Glutamatergic neuron (in vitro differentiated cells): ENCODE measurements around the gene ANTXR2. TPM values are rescaled to one million over a fixed set of nuclear protein-coding genes. Genes with fewer than 3 reads are reported as not detected.
A peak's percentile ranks its signal among the peaks of the same experiment; 100 is the strongest.

ENCODE experiments used
- DNase-seq: peaks from one replicate; pipeline ENCODE4 v3.0.0; 2022
- H3K27ac Mint-ChIP-seq: one replicate; pipeline ENCODE4 v1.8.0; 2020; ENCODE audit warnings: mild to moderate bottlenecking, mixed read lengths, inconsistent platforms; ENCODE audit not compliant: unreplicated experiment
- H3K27me3 Mint-ChIP-seq: one replicate; pipeline ENCODE4 v1.8.0; 2020; ENCODE audit warnings: mild to moderate bottlenecking, moderate library complexity, mixed read lengths, inconsistent platforms; ENCODE audit not compliant: unreplicated experiment
- H3K36me3 Mint-ChIP-seq: one replicate; pipeline ENCODE4 v1.8.0; 2020; ENCODE audit warnings: mild to moderate bottlenecking, mixed read lengths, inconsistent platforms; ENCODE audit not compliant: unreplicated experiment
- H3K4me1 Mint-ChIP-seq: one replicate; pipeline ENCODE4 v1.8.0; 2020; ENCODE audit warnings: mild to moderate bottlenecking, low read depth, mixed read lengths, inconsistent platforms; ENCODE audit not compliant: unreplicated experiment
- H3K4me3 Mint-ChIP-seq: one replicate; pipeline ENCODE4 v1.8.0; 2020; ENCODE audit warnings: mild to moderate bottlenecking, mixed read lengths, inconsistent platforms; ENCODE audit not compliant: unreplicated experiment
- H3K9me3 Mint-ChIP-seq: one replicate; pipeline ENCODE4 v1.8.0; 2020; ENCODE audit warnings: mild to moderate bottlenecking, moderate library complexity, mixed read lengths, inconsistent platforms; ENCODE audit not compliant: unreplicated experiment
- total RNA-seq: library from RNA; stranded (reverse); fragmentation: NEBNext Ultra II Directional; extraction: Animal tissue kit (Norgen Biotek cat#: 25700); gene quantifications from one replicate; pipeline ENCODE4 v1.2.1, GENCODE V29; 2021; ENCODE audit not compliant: unreplicated experiment
- TF ChIP-seq, protein P1 (sequence below): fragments of 200-600 bp; sonication (generic); IDR thresholded peaks from one replicate; pipeline ENCODE4 v1.5.0; 2021; ENCODE audit not compliant: partially characterized antibody, unreplicated experiment

Gene ANTXR2
- total RNA-seq, 1 donor from 2014 or later: 47.8 TPM

- H3K36me3 Mint-ChIP-seq: peaks cover 16% of the 10 kb centered on the region
- peaks cover 5% of the 10 kb centered on the region for H3K27me3 Mint-ChIP-seq
- H3K4me1 Mint-ChIP-seq: peaks cover 2% of the 10 kb centered on the region
- DNase-seq: no peak
- H3K9me3 Mint-ChIP-seq: peaks cover 11% of the 10 kb centered on the region
- H3K27ac Mint-ChIP-seq: no peak overlapping the region
- TF ChIP-seq, protein P1, sequence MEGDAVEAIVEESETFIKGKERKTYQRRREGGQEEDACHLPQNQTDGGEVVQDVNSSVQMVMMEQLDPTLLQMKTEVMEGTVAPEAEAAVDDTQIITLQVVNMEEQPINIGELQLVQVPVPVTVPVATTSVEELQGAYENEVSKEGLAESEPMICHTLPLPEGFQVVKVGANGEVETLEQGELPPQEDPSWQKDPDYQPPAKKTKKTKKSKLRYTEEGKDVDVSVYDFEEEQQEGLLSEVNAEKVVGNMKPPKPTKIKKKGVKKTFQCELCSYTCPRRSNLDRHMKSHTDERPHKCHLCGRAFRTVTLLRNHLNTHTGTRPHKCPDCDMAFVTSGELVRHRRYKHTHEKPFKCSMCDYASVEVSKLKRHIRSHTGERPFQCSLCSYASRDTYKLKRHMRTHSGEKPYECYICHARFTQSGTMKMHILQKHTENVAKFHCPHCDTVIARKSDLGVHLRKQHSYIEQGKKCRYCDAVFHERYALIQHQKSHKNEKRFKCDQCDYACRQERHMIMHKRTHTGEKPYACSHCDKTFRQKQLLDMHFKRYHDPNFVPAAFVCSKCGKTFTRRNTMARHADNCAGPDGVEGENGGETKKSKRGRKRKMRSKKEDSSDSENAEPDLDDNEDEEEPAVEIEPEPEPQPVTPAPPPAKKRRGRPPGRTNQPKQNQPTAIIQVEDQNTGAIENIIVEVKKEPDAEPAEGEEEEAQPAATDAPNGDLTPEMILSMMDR: no peak
- H3K4me3 Mint-ChIP-seq: no peak overlapping the region
These were observed 3.1 kb upstream of the ANTXR2 start for GRCh38 chr4:80075995-80076675.

- H3K9me3 Mint-ChIP-seq: peaks cover 11% of the 10 kb centered on the region
- TF ChIP-seq, protein P1: no peak
- peaks cover 12% of the 10 kb centered on the region for H3K36me3 Mint-ChIP-seq
- DNase-seq: no peak
- no peak overlapping the region for H3K27ac Mint-ChIP-seq
- no peak overlapping the region for H3K4me3 Mint-ChIP-seq
- H3K27me3 Mint-ChIP-seq: peaks cover 5% of the 10 kb centered on the region
- peaks cover 8% of the 10 kb centered on the region for H3K4me1 Mint-ChIP-seq
These were observed 1.6 kb upstream of the ANTXR2 start for GRCh38 chr4:80074651-80075050.

GRCh38 chr4:80074069-80074468 is 1.0 kb upstream of the ANTXR2 start:
- Mint-ChIP-seq H3K4me1 (peaks cover 8% of the 10 kb centered on the region), H3K4me3 (no peak overlapping the region), H3K9me3 (peaks cover 10% of the 10 kb centered on the region), H3K36me3 (peaks cover 6% of the 10 kb centered on the region), H3K27ac (no peak overlapping the region), H3K27me3 (peaks cover 5% of the 10 kb centered on the region)
- TF ChIP-seq, protein P1: no peak
- no peak for DNase-seq

- H3K27ac Mint-ChIP-seq: peak overlapping the region; percentile 83
- DNase-seq: no peak
- peaks cover 5% of the 10 kb centered on the region for H3K27me3 Mint-ChIP-seq
- TF ChIP-seq, protein P1: no peak
- peaks cover 8% of the 10 kb centered on the region for H3K4me1 Mint-ChIP-seq
- H3K4me3 Mint-ChIP-seq: peak overlapping the region; percentile 86
- H3K9me3 Mint-ChIP-seq: peaks cover 10% of the 10 kb centered on the region
- peaks cover 4% of the 10 kb centered on the region for H3K36me3 Mint-ChIP-seq
These were observed 512 bp upstream of the ANTXR2 start for GRCh38 chr4:80073473-80074008.

GRCh38 chr4:80072228-80072743 is 743 bp downstream of the ANTXR2 start:
- H3K9me3 Mint-ChIP-seq: peaks cover 10% of the 10 kb centered on the region
- H3K27me3 Mint-ChIP-seq: peaks cover 5% of the 10 kb centered on the region
- H3K36me3 Mint-ChIP-seq: no peaks in the 10 kb centered on the region
- peak; percentile 67 for DNase-seq
- TF ChIP-seq, protein P1: no peak
- peak overlapping the region; percentile 98 for H3K27ac Mint-ChIP-seq
- peak overlapping the region; percentile 97 for H3K4me3 Mint-ChIP-seq
- peaks cover 8% of the 10 kb centered on the region for H3K4me1 Mint-ChIP-seq
